ENCODE data around the gene HELQ. TPM values are rescaled to one million over a fixed set of nuclear protein-coding genes. Genes with fewer than 3 reads are reported as not detected.

HELQ gene
- total and polyA plus RNA-seq, 2 of the 4 experiments (the other 2 are of a cell fraction), result 8.8 to 9.1 TPM

- Histone ChIP-seq H4K91ac (ENCODE audit: insufficient read depth, low read depth, low read length) (no peak overlapping the region), H3K9ac (ENCODE audit: low read depth, low read length) (no peak overlapping the region), H2AK5ac (ENCODE audit: low read depth, low read length) (no peak overlapping the region), H3K23ac (ENCODE audit: low read depth, low read length) (no peak overlapping the region), H2BK5ac (ENCODE audit: low read depth, low read length, poor library complexity, severe bottlenecking) (no peak overlapping the region), H3K9me1 (ENCODE audit: insufficient read depth, low read length) (no peaks in the 10 kb centered on the region), H3K27ac (ENCODE audit: insufficient read depth, low read length) (no peak overlapping the region), H3K36me3 (ENCODE audit: control insufficient read depth, insufficient read depth, low read length) (peaks cover 11% of the 10 kb centered on the region), H2BK120ac (ENCODE audit: low read depth, low read length) (no peak overlapping the region), H2AFZ (replicated peaks; ENCODE audit: low read length, poor library complexity) (no peak overlapping the region), H3K4ac (ENCODE audit: low read depth, low read length) (no peak overlapping the region), H4K8ac (ENCODE audit: low read depth in 2 of 2, low read length in 2 of 2) (no peak overlapping the region), H3K27me3 (ENCODE audit: control insufficient read depth, insufficient read depth, low read length) (no peaks in the 10 kb centered on the region), H4K20me1 (ENCODE audit: insufficient read depth, low read length) (no peaks in the 10 kb centered on the region), H3K18ac (ENCODE audit: low read depth, low read length) (no peak overlapping the region), H3K79me1 (ENCODE audit: low read depth in 1 of 2, low read length in 2 of 2) (no peaks in the 10 kb centered on the region), H2BK20ac (ENCODE audit: low read depth, low read length) (no peak overlapping the region), H2BK15ac (ENCODE audit: low read depth, low read length) (no peak overlapping the region), H4K5ac (ENCODE audit: low read depth, low read length) (no peak overlapping the region), H2AK9ac (replicated peaks; ENCODE audit: low read depth, low read length, poor library complexity) (no peak overlapping the region), H3K4me3 (ENCODE audit: insufficient read depth, low read depth, low read length) (no peak overlapping the region), H3K4me1 (ENCODE audit: control insufficient read depth, insufficient read depth, low read length) (no peaks in the 10 kb centered on the region), H3K14ac (replicated peaks; ENCODE audit: low read depth, low read length) (no peak overlapping the region), H3K9me3 (ENCODE audit: control insufficient read depth, insufficient read depth, low read length) (no peaks in the 10 kb centered on the region), H3K4me2 (ENCODE audit: low read depth, low read length) (no peak overlapping the region), H3K56ac (ENCODE audit: extremely low read depth, insufficient read depth, low read length) (no peak overlapping the region)
- no peak for ATAC-seq (ENCODE audit: low read depth)
- no peak for DNase-seq
- dilution Hi-C loops (cut with HindIII; ENCODE audit: low sequenced_read_pairs, unreplicated experiment) (no loop called here), in situ Hi-C loops (cut with MboI; ENCODE audit: low sequenced_read_pairs) (no loop called here), intact Hi-C loops (cut with micrococcal nuclease) (no loop called here)
- no CpG with 5 or more reads among the region's 1 CpG for WGBS, 2 experiments (ENCODE audit: extremely low coverage in 2 of 2, insufficient read length in 1 of 2)
- ChIA-PET CTCF (interaction anchor here (0.7 kb wide), 1 partner anchor 155 kb away, joined by 3 read pairs; no protein-coding TSS in a partner anchor), POLR2A (ENCODE audit: unreplicated experiment) (no interaction called here)
- BruUV-seq (replicated peaks), result no TSS peak
- TF ChIP-seq FOS (IDR thresholded peaks at IDR 0.05; ENCODE audit: low read depth, low read length), result no peak
- no peak for TF ChIP-seq BHLHE40 (IDR thresholded peaks at IDR 0.05; ENCODE audit: low read depth, low read length)
- no peak for TF ChIP-seq ELK1 (IDR thresholded peaks at IDR 0.05; ENCODE audit: borderline replicate concordance, low read depth, low read length)
- TF ChIP-seq MXI1 (IDR thresholded peaks at IDR 0.05; ENCODE audit: borderline replicate concordance, low read depth, low read length), result no peak
- no peak for TF ChIP-seq RAD21 (IDR thresholded peaks at IDR 0.05; ENCODE audit: low read length)
- TF ChIP-seq CHD1 (IDR thresholded peaks at IDR 0.05; ENCODE audit: low read depth, low read length), result no peak
- no peak for TF ChIP-seq NFE2L2 (IDR thresholded peaks at IDR 0.05; ENCODE audit: low read depth, low read length)
- no peak for TF ChIP-seq USF2 (IDR thresholded peaks at IDR 0.05; ENCODE audit: low read depth, low read length)
- no peak for TF ChIP-seq RFX5 (IDR thresholded peaks at IDR 0.05; ENCODE audit: low read depth, low read length)
- TF ChIP-seq MAFK (IDR thresholded peaks at IDR 0.05; ENCODE audit: low read depth, low read length), result no peak
- TF ChIP-seq RCOR1 (IDR thresholded peaks at IDR 0.05; ENCODE audit: insufficient replicate concordance, low read length), result no peak
- TF ChIP-seq CEBPB (IDR thresholded peaks at IDR 0.05; ENCODE audit: low read depth, low read length), result no peak
- no peak for TF ChIP-seq MAZ (IDR thresholded peaks at IDR 0.05; ENCODE audit: borderline replicate concordance, low read depth, low read length)
- no peak for TF ChIP-seq POLR2A (IDR thresholded peaks at IDR 0.05; ENCODE audit: low read depth, low read length)
Measured at GRCh38 chr4:83440148-83440814, 15.3 kb downstream of the HELQ start.

Measured in IMR-90 (cell line).